Kidney epithelial cell (primary cell): ENCODE results near the gene LFNG. TPM values are rescaled to one million over a fixed set of nuclear protein-coding genes. Genes with fewer than 3 reads are reported as not detected.
A peak's percentile ranks its signal among the peaks of the same experiment; 100 is the strongest.

ENCODE experiments used
- DNase-seq: peaks from one replicate; pipeline ENCODE4 v3.0.0-alpha.2; 2010; ENCODE audit warnings: low read depth
- H3K27me3 ChIP-seq: 2 replicates; pipeline ENCODE4 v1.6.0; 2011; ENCODE audit warnings: low read length; ENCODE audit not compliant: control insufficient read depth, insufficient read depth
- H3K36me3 ChIP-seq: 2 replicates; pipeline ENCODE4 v1.5.1; 2011; ENCODE audit warnings: low read length; ENCODE audit not compliant: control insufficient read depth, insufficient read depth
- H3K4me3 ChIP-seq: 2 replicates; pipeline ENCODE4 v1.5.1; 2011; ENCODE audit warnings: low read depth, mild to moderate bottlenecking, control low read depth, low read length
- CTCF ChIP-seq: IDR thresholded peaks from 2 replicates; pipeline ENCODE4 v1.5.1; 2011; ENCODE audit warnings: mild to moderate bottlenecking, moderate library complexity, low read length, control low read depth, inconsistent platforms; ENCODE audit not compliant: insufficient read depth, poor library complexity, severe bottlenecking
- total RNA-seq: library from RNA; depleted of rRNA; stranded (reverse); fragments of >200 nt; gene quantifications from 2 replicates; pipeline ENCODE4 v1.2.3, GENCODE V29; 2015

LFNG gene
- total RNA-seq = 36.6 and 39.7 TPM in 2 replicates

GRCh38 chr7:2519119-2519930, at the start of gene LFNG:
Gene LFNG (plus strand): TSS chr7:2519774. CDS start chr7:2519862, 88 bp downstream.
- TF ChIP-seq CTCF = no peak
- Histone ChIP-seq H3K27me3 (no peaks in the 10 kb centered on the region), H3K36me3 (no peaks in the 10 kb centered on the region), H3K4me3 (peak within 1 kb of the TSS; percentile 71)
- DNase-seq = no peak

- H3K36me3 ChIP-seq = no peaks in the 10 kb centered on the region
- no peak overlapping the region for H3K4me3 ChIP-seq
- no peak for TF ChIP-seq CTCF
- peaks cover 11% of the 10 kb centered on the region for H3K27me3 ChIP-seq
- DNase-seq = no peak
Measured at GRCh38 chr7:2470204-2471021, 49.2 kb upstream of the LFNG start.

GRCh38 chr7:2471022-2471329, 48.6 kb upstream of the LFNG start:
- no peak for DNase-seq
- peaks cover 11% of the 10 kb centered on the region for H3K27me3 ChIP-seq
- no peak for TF ChIP-seq CTCF
- no peak overlapping the region for H3K4me3 ChIP-seq
- H3K36me3 ChIP-seq = no peaks in the 10 kb centered on the region

GRCh38 chr7:2471396-2471795, 48.2 kb upstream of the LFNG start:
- Histone ChIP-seq H3K27me3 (peaks cover 11% of the 10 kb centered on the region), H3K4me3 (no peak overlapping the region), H3K36me3 (no peaks in the 10 kb centered on the region)
- no peak for TF ChIP-seq CTCF
- DNase-seq = no peak

GRCh38 chr7:2472739-2473138, 46.8 kb upstream of the LFNG start:
- peak; percentile 8 for TF ChIP-seq CTCF
- no peak overlapping the region for H3K4me3 ChIP-seq
- no peak for DNase-seq
- H3K36me3 ChIP-seq = no peaks in the 10 kb centered on the region
- H3K27me3 ChIP-seq = peaks cover 17% of the 10 kb centered on the region
